Stomach (tissue), 4 donors: ENCODE measurements around the gene VWA2.

Experiments
- POLR2AphosphoS5 ChIP-seq, 3 donors: sonication (generic); formaldehyde crosslinking; IDR thresholded peaks; one replicate each; pipeline ENCODE4 v1.6.1; 2016; ENCODE audit warnings: antibody characterized with exemption in 3 of 3
- TF ChIP-seq, protein P1 (sequence below), 7 experiments: fragments of 450-650 bp in 4 of 7; fragments of 200-600 bp in 3 of 7; sonication (generic) in 3 of 7; IDR thresholded peaks; one replicate each; pipeline ENCODE4 v1.5.1; 2016 to 2019; ENCODE audit warnings: antibody characterized with exemption in 7 of 7, control low read depth in 2 of 7, mild to moderate bottlenecking in 1 of 7

- peak in 2 of 3 donors; percentile 64 to 67 for TF ChIP-seq POLR2AphosphoS5 (IDR thresholded peaks at IDR 0.05)
- TF ChIP-seq, protein P1, sequence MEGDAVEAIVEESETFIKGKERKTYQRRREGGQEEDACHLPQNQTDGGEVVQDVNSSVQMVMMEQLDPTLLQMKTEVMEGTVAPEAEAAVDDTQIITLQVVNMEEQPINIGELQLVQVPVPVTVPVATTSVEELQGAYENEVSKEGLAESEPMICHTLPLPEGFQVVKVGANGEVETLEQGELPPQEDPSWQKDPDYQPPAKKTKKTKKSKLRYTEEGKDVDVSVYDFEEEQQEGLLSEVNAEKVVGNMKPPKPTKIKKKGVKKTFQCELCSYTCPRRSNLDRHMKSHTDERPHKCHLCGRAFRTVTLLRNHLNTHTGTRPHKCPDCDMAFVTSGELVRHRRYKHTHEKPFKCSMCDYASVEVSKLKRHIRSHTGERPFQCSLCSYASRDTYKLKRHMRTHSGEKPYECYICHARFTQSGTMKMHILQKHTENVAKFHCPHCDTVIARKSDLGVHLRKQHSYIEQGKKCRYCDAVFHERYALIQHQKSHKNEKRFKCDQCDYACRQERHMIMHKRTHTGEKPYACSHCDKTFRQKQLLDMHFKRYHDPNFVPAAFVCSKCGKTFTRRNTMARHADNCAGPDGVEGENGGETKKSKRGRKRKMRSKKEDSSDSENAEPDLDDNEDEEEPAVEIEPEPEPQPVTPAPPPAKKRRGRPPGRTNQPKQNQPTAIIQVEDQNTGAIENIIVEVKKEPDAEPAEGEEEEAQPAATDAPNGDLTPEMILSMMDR (IDR thresholded peaks at IDR 0.05): no peak
Measured at GRCh38 chr10:114246679-114247305, 7.7 kb downstream of the VWA2 start.
